Fibroblast of lung (primary cell): ENCODE data around the gene CENPW. TPM values are rescaled to one million over a fixed set of nuclear protein-coding genes. Genes with fewer than 3 reads are reported as not detected.
A peak's percentile ranks its signal among the peaks of the same experiment; 100 is the strongest.

Experiments used
- DNase-seq, 2 donors: peaks; one replicate each; pipeline versions ENCODE4 v3.0.0 to v3.0.0-alpha.2; 2010; ENCODE audit warnings: low read depth in 2 of 2
- H2AFZ ChIP-seq: 2 replicates; pipeline ENCODE4 v1.5.1; 2012; ENCODE audit warnings: low read length, control low read depth, inconsistent platforms
- H3K27ac ChIP-seq: 2 replicates; pipeline ENCODE4 v1.5.1; 2011; ENCODE audit warnings: low read length, control low read depth; ENCODE audit not compliant: insufficient read depth
- H3K27me3 ChIP-seq: 2 replicates; pipeline ENCODE4 v1.5.1; 2011; ENCODE audit warnings: mild to moderate bottlenecking, low read length; ENCODE audit not compliant: control insufficient read depth, insufficient read depth
- H3K36me3 ChIP-seq: 2 replicates; pipeline ENCODE4 v1.5.1; 2011; ENCODE audit warnings: low read length; ENCODE audit not compliant: control insufficient read depth, insufficient read depth
- H3K4me1 ChIP-seq: 2 replicates; pipeline ENCODE4 v1.5.1; 2011; ENCODE audit warnings: low read length; ENCODE audit not compliant: control insufficient read depth, insufficient read depth; ENCODE audit errors: extremely low read depth
- H3K4me2 ChIP-seq: 2 replicates; pipeline ENCODE4 v1.5.1; 2011; ENCODE audit warnings: low read length, control low read depth; ENCODE audit not compliant: insufficient read depth; ENCODE audit errors: extremely low read depth
- H3K4me3 ChIP-seq, 4 experiments: fragments of 200-600 bp in 1 of 4; sonication (generic) in 1 of 4; replicated peaks in 1 of 4; 2 replicates each; pipeline ENCODE4 v1.5.1; 2011 to 2016; ENCODE audit warnings: low read length in 4 of 4, low read depth in 3 of 4, mild to moderate bottlenecking in 3 of 4, control low read depth in 2 of 4, inconsistent platforms in 1 of 4, mixed read lengths in 1 of 4; ENCODE audit not compliant: insufficient read depth in 1 of 4; ENCODE audit errors: control extremely low read depth in 1 of 4
- H3K79me2 ChIP-seq: 2 replicates; pipeline ENCODE4 v1.5.1; 2012; ENCODE audit warnings: mild to moderate bottlenecking, low read length, inconsistent platforms; ENCODE audit not compliant: control insufficient read depth, insufficient read depth
- H3K9ac ChIP-seq: 2 replicates; pipeline ENCODE4 v1.5.1; 2011; ENCODE audit warnings: mild to moderate bottlenecking, low read length, control low read depth; ENCODE audit not compliant: insufficient read depth
- H3K9me3 ChIP-seq: 2 replicates; pipeline ENCODE4 v1.5.1; 2012; ENCODE audit warnings: low read depth, low read length; ENCODE audit not compliant: control insufficient read depth, insufficient read depth
- H4K20me1 ChIP-seq: 2 replicates; pipeline ENCODE4 v1.5.1; 2011; ENCODE audit warnings: low read length; ENCODE audit not compliant: control insufficient read depth, insufficient read depth; ENCODE audit errors: extremely low read depth
- CTCF ChIP-seq, 2 donors: IDR thresholded peaks in 1 of 2; conservative IDR thresholded peaks in 1 of 2; 1 replicate in 1 of 2; 2 replicates in 1 of 2; pipeline ENCODE4 v1.5.1; 2011 to 2012; ENCODE audit warnings: low read length in 2 of 2, control low read depth in 1 of 2, inconsistent platforms in 1 of 2, low read depth in 1 of 2, mild to moderate bottlenecking in 1 of 2
- EZH2 ChIP-seq: IDR thresholded peaks from 2 replicates; pipeline ENCODE4 v1.5.1; 2012; ENCODE audit warnings: low read length, control low read depth, mild to moderate bottlenecking; ENCODE audit errors: missing control alignments
- polyA minus RNA-seq: library from RNA; depleted of rRNA, polyadenylated mRNA; stranded (reverse); fragments of >200 nt; gene quantifications from 2 replicates; pipeline ENCODE4 v1.2.3, GENCODE V29; 2011; ENCODE audit warnings: low replicate concordance
- polyA plus RNA-seq, 2 donors: library from polyadenylated mRNA; depleted of rRNA in 1 of 2; stranded (reverse) in 1 of 2; unstranded in 1 of 2; fragments of >200 nt; gene quantifications; 2 replicates each; pipeline ENCODE4 v1.2.1, GENCODE V29; 2011 to 2012; ENCODE audit warnings: missing spikeins in 1 of 2
- total RNA-seq: library from RNA; depleted of rRNA; stranded (reverse); fragments of >200 nt; gene quantifications from 2 replicates; pipeline ENCODE4 v1.2.1, GENCODE V29; 2014

The CENPW gene
- 5.1 and 8.3 TPM in 2 replicates for total RNA-seq
- polyA plus RNA-seq: 8.3 and 25.4 TPM in 2 replicates
- polyA plus RNA-seq (2012): 12.9 and 46.7 TPM in 2 replicates
- polyA minus RNA-seq: not detected in 2 replicates

GRCh38 chr6:126339796-126340609 is at the start of gene CENPW:
TSS of gene CENPW (plus strand) at chr6:126340115. CDS start at chr6:126340274, 159 bp downstream.
- Histone ChIP-seq H3K27ac (peak within 1 kb of the TSS; percentile 47), H4K20me1 (no peaks in the 10 kb centered on the region), H2AFZ (peak within 1 kb of the TSS; percentile 98), H3K4me2 (peak within 1 kb of the TSS; percentile 72), H3K9me3 (no peaks in the 10 kb centered on the region), H3K4me3 (peak within 1 kb of the TSS; percentile 74 to 98 (median 82)), H3K36me3 (no peaks in the 10 kb centered on the region), H3K4me1 (peaks cover 2% of the 10 kb centered on the region), H3K79me2 (peaks cover 30% of the 10 kb centered on the region), H3K9ac (peak within 1 kb of the TSS; percentile 21), H3K27me3 (no peaks in the 10 kb centered on the region)
- DNase-seq: peak; percentile 80 to 89
- TF ChIP-seq EZH2: no peak
- TF ChIP-seq CTCF (conservative IDR thresholded peaks at IDR 0.05 in 1 of 2, IDR thresholded peaks at IDR 0.05 in 1 of 2; ENCODE audit: low read depth in 1 of 2, low read length in 2 of 2): no peak

- peak in 1 of 2 donors; percentile 7 for DNase-seq
- Histone ChIP-seq H3K4me3 (no peak overlapping the region), H3K27me3 (no peaks in the 10 kb centered on the region), H3K4me1 (no peaks in the 10 kb centered on the region), H3K4me2 (no peak overlapping the region), H3K36me3 (no peaks in the 10 kb centered on the region), H3K27ac (no peak overlapping the region), H3K79me2 (no peaks in the 10 kb centered on the region), H3K9ac (no peak overlapping the region), H4K20me1 (no peaks in the 10 kb centered on the region), H2AFZ (no peak overlapping the region), H3K9me3 (no peaks in the 10 kb centered on the region)
- TF ChIP-seq CTCF (conservative IDR thresholded peaks at IDR 0.05 in 1 of 2, IDR thresholded peaks at IDR 0.05 in 1 of 2; ENCODE audit: low read depth in 1 of 2, low read length in 2 of 2): no peak
- TF ChIP-seq EZH2: no peak
Observed at GRCh38 chr6:126293891-126294524, 45.9 kb upstream of the CENPW start.

- no peak for DNase-seq
- Histone ChIP-seq H3K79me2 (no peaks in the 10 kb centered on the region), H2AFZ (no peak overlapping the region), H4K20me1 (no peaks in the 10 kb centered on the region), H3K4me3 (no peak overlapping the region), H3K4me2 (no peak overlapping the region), H3K27ac (no peak overlapping the region), H3K4me1 (no peaks in the 10 kb centered on the region), H3K9ac (no peak overlapping the region), H3K36me3 (no peaks in the 10 kb centered on the region), H3K9me3 (no peaks in the 10 kb centered on the region), H3K27me3 (no peaks in the 10 kb centered on the region)
- TF ChIP-seq CTCF (conservative IDR thresholded peaks at IDR 0.05 in 1 of 2, IDR thresholded peaks at IDR 0.05 in 1 of 2; ENCODE audit: low read depth in 1 of 2, low read length in 2 of 2): no peak
- TF ChIP-seq EZH2: no peak
Observed at GRCh38 chr6:126300126-126300525, 39.8 kb upstream of the CENPW start.
